Activated CD4-positive, alpha-beta memory T cell treated with anti-CD3 and anti-CD28 coated beads for 36 hours (primary cell): ENCODE measurements around the gene KLK2. TPM values are rescaled to one million over a fixed set of nuclear protein-coding genes. Genes with fewer than 3 reads are reported as not detected.

Experiments used
- CTCF ChIA-PET: fragments of 350-600 bp; sonication (Branson Sonifier 250); formaldehyde crosslinking; loops from one replicate; lab custom pipeline; 2021; ENCODE audit warnings: antibody characterized with exemption, inconsistent platforms; lab: Charles Lee
- POLR2A ChIA-PET: fragments of 350-600 bp; sonication (Branson Sonifier 250); formaldehyde crosslinking; loops from one replicate; lab custom pipeline; 2021; ENCODE audit warnings: antibody characterized with exemption; lab: Charles Lee
- DNase-seq: peaks from one replicate; pipeline ENCODE4 v3.0.0-alpha.2; 2020
- H3K27ac Mint-ChIP-seq: one replicate; pipeline ENCODE4 v1.8.0; 2021; ENCODE audit warnings: mixed read lengths
- H3K27me3 Mint-ChIP-seq: one replicate; pipeline ENCODE4 v1.8.0; 2021; ENCODE audit warnings: mixed read lengths
- H3K36me3 Mint-ChIP-seq: one replicate; pipeline ENCODE4 v1.8.0; 2021; ENCODE audit warnings: mixed read lengths
- H3K4me1 Mint-ChIP-seq: one replicate; pipeline ENCODE4 v1.8.0; 2021; ENCODE audit warnings: low read depth, mixed read lengths
- H3K4me3 Mint-ChIP-seq: one replicate; pipeline ENCODE4 v1.8.0; 2021; ENCODE audit warnings: mild to moderate bottlenecking, mixed read lengths
- H3K9me3 Mint-ChIP-seq: one replicate; pipeline ENCODE4 v1.8.0; 2021; ENCODE audit warnings: mixed read lengths
- intact Hi-C: fragments of 100-400 bp; cut with micrococcal nuclease; formaldehyde crosslinking; loops from one replicate; pipeline ENCODE4 v1.15.1; 2023
- total RNA-seq, 2 experiments: library from RNA; stranded (reverse); gene quantifications; one replicate each; pipeline ENCODE4 v1.2.3, GENCODE V29; 2021

The KLK2 gene
- total RNA-seq, 2 experiments from 2014 or later = not detected

GRCh38 chr19:50898018-50898417, 24.8 kb downstream of the KLK2 start:
- POLR2A ChIA-PET = no interaction called here

DNA sequence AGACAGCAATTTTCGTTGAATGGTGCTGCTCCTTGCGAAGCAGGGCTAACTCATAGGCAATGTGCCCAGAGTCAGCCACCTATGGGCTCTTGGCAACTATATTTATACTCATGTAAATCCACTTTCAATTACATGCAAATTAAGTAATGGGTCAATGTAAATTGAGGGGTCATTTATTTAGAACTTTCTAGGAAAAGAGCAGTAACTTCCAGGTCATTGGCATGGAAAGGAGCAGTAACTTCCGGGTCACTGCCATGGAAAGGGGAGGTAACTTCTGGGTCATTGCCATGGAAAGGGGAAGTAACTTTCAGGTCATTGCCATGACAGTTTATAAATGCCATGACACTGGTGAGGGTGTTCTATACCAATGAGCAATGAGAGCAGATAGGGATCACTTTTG, 26.3 kb downstream of the KLK2 start:
- no peak for DNase-seq
- Mint-ChIP-seq H3K4me3 (no peak overlapping the region), H3K27ac (no peak overlapping the region), H3K36me3 (peaks cover 1% of the 10 kb centered on the region), H3K9me3 (peaks cover 10% of the 10 kb centered on the region), H3K4me1 (no peaks in the 10 kb centered on the region), H3K27me3 (peaks cover 19% of the 10 kb centered on the region)
- intact Hi-C loops = no loop called here
- ChIA-PET CTCF (interaction anchor here (2.3 kb wide), 1 partner anchor 22 kb away, joined by 7 read pairs; no protein-coding TSS in a partner anchor), POLR2A (no interaction called here)

More at GRCh38 chr19:50898018-50898417, 24.8 kb downstream of the KLK2 start:
- Mint-ChIP-seq H3K27me3 (peaks cover 23% of the 10 kb centered on the region), H3K9me3 (peaks cover 18% of the 10 kb centered on the region), H3K4me3 (no peak overlapping the region), H3K27ac (no peak overlapping the region), H3K4me1 (no peaks in the 10 kb centered on the region), H3K36me3 (peaks cover 3% of the 10 kb centered on the region)
- intact Hi-C loops = no loop called here
- CTCF ChIA-PET = interaction anchor here (2.3 kb wide), 1 partner anchor 24 kb away, joined by 7 read pairs; no protein-coding TSS in a partner anchor
- DNase-seq = no peak

DNA sequence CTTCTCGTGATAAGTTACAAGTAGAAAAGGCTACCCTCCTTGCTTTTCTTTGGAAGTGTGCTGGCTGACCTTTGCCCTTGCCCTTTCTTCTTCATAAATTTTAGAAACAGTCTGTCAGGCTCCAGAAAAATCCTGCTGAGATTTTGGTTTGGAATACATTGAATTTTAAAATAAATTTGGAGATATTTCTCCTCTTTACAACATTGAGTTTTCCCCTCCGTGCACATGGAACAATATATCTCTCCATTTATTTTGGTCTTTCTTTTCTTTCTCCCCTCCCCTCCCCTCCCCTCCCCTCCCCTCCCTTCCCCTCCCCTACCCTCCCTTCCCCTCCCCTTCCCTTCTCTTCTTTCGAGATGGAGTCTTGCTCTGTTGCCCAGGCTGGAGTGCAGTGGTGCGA, 29.4 kb downstream of the KLK2 start:
- ChIA-PET POLR2A (no interaction called here), CTCF (no interaction called here)
- Mint-ChIP-seq H3K27ac (no peak overlapping the region), H3K27me3 (peaks cover 18% of the 10 kb centered on the region), H3K9me3 (no peaks in the 10 kb centered on the region), H3K4me3 (no peak overlapping the region), H3K4me1 (no peaks in the 10 kb centered on the region), H3K36me3 (no peaks in the 10 kb centered on the region)
- no peak for DNase-seq
- intact Hi-C loops = no loop called here

GRCh38 chr19:50906217-50906616, 33.0 kb downstream of the KLK2 start:
- Mint-ChIP-seq H3K9me3 (no peaks in the 10 kb centered on the region), H3K4me3 (no peak overlapping the region), H3K4me1 (peaks cover 3% of the 10 kb centered on the region), H3K27ac (no peak overlapping the region), H3K36me3 (no peaks in the 10 kb centered on the region), H3K27me3 (peaks cover 44% of the 10 kb centered on the region)
- DNase-seq = peak; percentile 53
- intact Hi-C loops = loop anchor here (2.0 kb wide), 1 partner anchor 17 kb away; no protein-coding TSS in a partner anchor
- ChIA-PET CTCF (interaction anchor here (0.6 to 1.6 kb wide), 5 partner anchors 16 to 313 kb away, joined by 3 to 23 read pairs (median 3); no protein-coding TSS in a partner anchor), POLR2A (no interaction called here)

GRCh38 chr19:50908336-50908735, 35.1 kb downstream of the KLK2 start:
- CTCF ChIA-PET = interaction anchor here (2.5 kb wide), 1 partner anchor 13 kb away, joined by 8 read pairs; no protein-coding TSS in a partner anchor

GRCh38 chr19:50909240-50910070, 36.2 kb downstream of the KLK2 start:
- Mint-ChIP-seq H3K4me1 (peaks cover 4% of the 10 kb centered on the region), H3K27me3 (peaks cover 39% of the 10 kb centered on the region), H3K36me3 (no peaks in the 10 kb centered on the region), H3K4me3 (no peak overlapping the region), H3K9me3 (no peaks in the 10 kb centered on the region), H3K27ac (no peak overlapping the region)
- POLR2A ChIA-PET = interaction anchor here (0.6 kb wide), 1 partner anchor 838 kb away, joined by 3 read pairs; no protein-coding TSS in a partner anchor
- intact Hi-C loops = no loop called here
- DNase-seq = peak; percentile 60
- CTCF ChIA-PET = interaction anchor here (1.0 to 2.5 kb wide), 2 partner anchors 12 to 13 kb away, joined by 7 to 8 read pairs; no protein-coding TSS in a partner anchor

More at GRCh38 chr19:50908336-50908735, 35.1 kb downstream of the KLK2 start:
- peaks cover 4% of the 10 kb centered on the region for H3K4me1 Mint-ChIP-seq
- POLR2A ChIA-PET = no interaction called here
- no peak for DNase-seq
- H3K9me3 Mint-ChIP-seq = no peaks in the 10 kb centered on the region
- H3K27me3 Mint-ChIP-seq = peaks cover 39% of the 10 kb centered on the region
- H3K27ac Mint-ChIP-seq = no peak overlapping the region
- H3K4me3 Mint-ChIP-seq = no peak overlapping the region
- no peaks in the 10 kb centered on the region for H3K36me3 Mint-ChIP-seq
- intact Hi-C loops = no loop called here

DNA sequence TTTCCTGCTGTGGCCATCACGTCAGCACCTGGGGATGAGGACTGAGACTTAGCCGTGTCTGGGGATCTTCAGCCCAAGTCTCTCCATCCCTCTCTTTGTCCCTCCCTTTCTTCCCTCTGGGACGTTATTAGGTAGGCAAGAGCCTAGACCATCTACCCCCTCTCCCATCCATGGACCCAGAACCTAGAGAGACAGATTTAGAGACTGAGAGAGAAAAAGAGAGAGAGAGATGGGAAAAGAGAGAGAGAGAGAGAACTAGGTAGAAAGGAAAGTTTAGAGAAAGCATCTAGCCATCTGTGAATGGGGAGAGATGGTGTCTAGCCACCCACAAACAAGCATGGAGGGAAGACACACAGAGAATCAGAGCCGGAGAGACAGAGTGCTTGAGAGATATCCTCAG, 37.5 kb downstream of the KLK2 start:
- Mint-ChIP-seq H3K4me1 (peaks cover 4% of the 10 kb centered on the region), H3K9me3 (no peaks in the 10 kb centered on the region), H3K4me3 (no peak overlapping the region), H3K27me3 (peaks cover 37% of the 10 kb centered on the region), H3K27ac (no peak overlapping the region), H3K36me3 (no peaks in the 10 kb centered on the region)
- intact Hi-C loops = no loop called here
- DNase-seq = no peak
- POLR2A ChIA-PET = no interaction called here
- CTCF ChIA-PET = no interaction called here

GRCh38 chr19:50911206-50912101, 38.2 kb downstream of the KLK2 start, which contains the start of gene KLK4:
Gene KLK4, minus strand, starts transcription at chr19:50911395. Its CDS starts 657 bp downstream, at chr19:50910738.
- H3K27ac Mint-ChIP-seq = no peak within 1 kb of the TSS
- intact Hi-C loops = no loop called here

GRCh38 chr19:50912102-50912599, 38.9 kb downstream of the KLK2 start:
- DNase-seq = no peak
- POLR2A ChIA-PET = no interaction called here

More at GRCh38 chr19:50911206-50912101, 38.2 kb downstream of the KLK2 start, which contains the start of gene KLK4:
- Mint-ChIP-seq H3K27me3 (peaks cover 37% of the 10 kb centered on the region), H3K4me3 (no peak within 1 kb of the TSS), H3K4me1 (peaks cover 4% of the 10 kb centered on the region), H3K36me3 (no peaks in the 10 kb centered on the region), H3K9me3 (no peaks in the 10 kb centered on the region)
- POLR2A ChIA-PET = no interaction called here
- CTCF ChIA-PET = no interaction called here
- no peak for DNase-seq

DNA sequence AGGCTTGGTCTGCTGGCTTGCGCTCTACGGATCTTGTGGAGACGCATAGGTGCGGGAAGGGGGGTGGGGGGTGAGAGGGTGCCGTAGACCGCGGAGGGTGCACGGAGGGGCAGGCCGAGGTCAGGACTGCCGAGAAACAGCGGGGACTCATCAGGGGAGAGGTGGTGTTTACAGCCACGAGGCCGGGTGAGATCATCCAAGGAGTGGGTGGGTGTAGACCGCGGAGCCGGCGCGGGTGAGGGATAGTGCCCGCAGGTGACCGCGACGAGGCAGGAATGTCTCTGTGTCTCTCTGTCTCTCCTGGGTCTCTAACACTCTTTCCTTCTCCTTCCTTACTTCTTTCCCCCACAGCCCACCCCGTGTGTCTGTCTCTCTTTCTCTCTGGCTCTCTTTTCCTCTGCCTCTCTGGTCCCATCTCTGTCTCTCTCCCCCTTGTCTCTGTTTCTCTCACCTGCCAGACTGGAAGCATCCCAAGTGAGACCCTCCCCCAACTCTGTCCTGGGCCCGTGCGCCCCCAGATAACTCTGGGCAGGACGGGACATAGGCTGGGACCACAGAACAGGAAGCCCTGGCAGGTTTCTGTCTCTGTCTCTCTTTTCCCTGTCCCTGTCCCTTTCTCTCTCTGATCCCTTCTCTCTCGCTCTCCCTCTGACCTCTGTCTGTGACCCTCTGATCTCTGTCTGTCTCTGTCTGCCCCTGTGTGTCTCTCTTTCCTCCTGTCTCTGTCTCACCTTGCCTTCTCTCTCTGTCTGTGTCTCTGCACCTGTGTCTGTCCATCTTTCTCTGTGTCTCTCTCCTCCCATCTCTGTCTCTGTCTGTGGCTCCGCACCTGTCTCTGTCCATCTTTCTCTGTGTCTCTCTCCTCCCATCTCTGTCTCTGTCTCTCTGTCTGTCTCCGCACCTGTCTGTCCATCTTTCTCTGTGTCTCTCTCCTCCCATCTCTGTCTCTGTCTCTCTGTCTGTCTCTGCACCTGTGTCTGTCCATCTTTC, 39.8 kb downstream of the KLK2 start:
- H3K9me3 Mint-ChIP-seq = no peaks in the 10 kb centered on the region
- CTCF ChIA-PET = interaction anchor here (0.7 kb wide), 1 partner anchor 9 kb away, joined by 3 read pairs; no protein-coding TSS in a partner anchor
- H3K27me3 Mint-ChIP-seq = peaks cover 37% of the 10 kb centered on the region
- no peaks in the 10 kb centered on the region for H3K36me3 Mint-ChIP-seq
- POLR2A ChIA-PET = no interaction called here
- intact Hi-C loops = no loop called here
- DNase-seq = peak; percentile 68
- no peak overlapping the region for H3K27ac Mint-ChIP-seq
- H3K4me3 Mint-ChIP-seq = no peak overlapping the region
- peaks cover 4% of the 10 kb centered on the region for H3K4me1 Mint-ChIP-seq

More at GRCh38 chr19:50912102-50912599, 38.9 kb downstream of the KLK2 start:
- H3K27me3 Mint-ChIP-seq = peaks cover 38% of the 10 kb centered on the region
- CTCF ChIA-PET = interaction anchor here (0.7 kb wide), 1 partner anchor 10 kb away, joined by 3 read pairs; no protein-coding TSS in a partner anchor
- H3K36me3 Mint-ChIP-seq = no peaks in the 10 kb centered on the region
- H3K4me3 Mint-ChIP-seq = no peak overlapping the region
- no peak overlapping the region for H3K27ac Mint-ChIP-seq
- H3K4me1 Mint-ChIP-seq = peaks cover 4% of the 10 kb centered on the region
- intact Hi-C loops = no loop called here
- no peaks in the 10 kb centered on the region for H3K9me3 Mint-ChIP-seq
